GM19324 (cell line): ENCODE measurements around the gene MED13L.

Experiments used
- ATAC-seq: cut with Tn5 transposase; IDR thresholded peaks from one replicate; pipeline ENCODE4 v1.9.1; 2021; ENCODE audit warnings: mild to moderate bottlenecking, moderate library complexity; ENCODE audit not compliant: unreplicated experiment, low FRiP score

The MED13L gene

DNA sequence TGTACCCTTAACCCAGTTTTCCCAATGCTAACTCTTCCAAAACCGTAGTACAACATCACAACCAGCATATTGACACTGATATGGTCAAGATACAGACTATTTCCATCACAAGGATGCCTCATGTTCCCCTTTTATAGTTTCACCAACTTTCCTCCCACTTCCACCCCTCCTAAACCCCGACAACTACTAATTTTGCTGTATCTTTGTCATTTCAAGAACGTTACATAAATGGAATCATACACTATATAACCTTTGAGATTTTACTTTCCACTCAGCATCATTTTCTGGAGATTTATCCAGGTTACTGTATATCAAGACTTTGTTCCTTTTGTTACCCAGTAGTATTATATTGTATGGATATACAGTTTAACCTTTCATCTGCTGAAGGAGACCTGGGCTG is 88.9 kb downstream of the MED13L start:
- no peak for ATAC-seq

DNA sequence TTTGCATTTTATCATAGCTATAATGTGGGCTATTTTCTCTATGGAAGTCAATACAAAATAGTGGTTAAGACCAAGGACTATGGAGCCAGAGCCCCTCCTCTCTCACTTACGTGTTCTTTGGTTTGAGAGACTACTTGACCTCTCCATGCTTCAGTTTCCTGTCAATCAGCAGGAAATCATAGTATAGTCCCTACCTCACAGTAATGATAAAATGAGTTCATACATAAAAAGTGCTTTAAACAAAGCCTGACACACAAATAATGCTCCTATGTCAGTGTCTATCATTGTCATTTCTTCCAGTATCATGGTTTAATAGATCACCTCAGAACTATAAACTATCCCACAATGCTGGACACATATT is 90.4 kb downstream of the MED13L start:
- no peak for ATAC-seq

DNA sequence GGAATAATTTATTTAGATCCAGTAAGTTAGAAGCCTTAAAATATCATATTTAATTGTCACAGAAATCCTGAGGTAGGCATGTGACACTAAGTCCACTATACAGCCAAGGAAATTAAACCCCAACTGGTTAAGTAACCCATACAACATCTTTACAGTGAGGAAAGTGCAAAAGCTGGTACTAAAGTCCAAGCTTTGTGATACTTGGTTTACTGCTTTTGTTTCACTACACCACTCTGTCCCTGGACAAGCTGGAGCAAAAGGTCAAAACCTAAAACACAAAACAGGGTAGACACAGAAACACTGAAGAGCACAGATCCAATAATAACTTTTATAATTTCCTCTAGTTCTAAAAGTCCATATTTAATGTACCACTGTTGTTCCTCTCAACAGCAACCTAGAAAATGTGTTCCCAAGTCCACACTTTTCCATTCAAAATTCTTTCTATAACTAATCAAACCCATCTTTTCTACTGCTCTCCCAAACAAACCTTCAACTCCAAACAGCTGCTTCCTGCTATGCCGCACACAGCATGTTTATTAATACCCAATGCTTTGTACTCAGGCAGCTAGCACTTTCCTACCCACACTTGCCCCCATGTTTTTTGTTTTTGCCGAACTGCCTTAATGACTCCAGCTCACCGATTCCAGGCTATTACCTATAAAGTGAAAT is 90.9 kb downstream of the MED13L start:
- no peak for ATAC-seq

GRCh38 chr12:116184763-116185162 is 92.7 kb downstream of the MED13L start:
- ATAC-seq = no peak

DNA sequence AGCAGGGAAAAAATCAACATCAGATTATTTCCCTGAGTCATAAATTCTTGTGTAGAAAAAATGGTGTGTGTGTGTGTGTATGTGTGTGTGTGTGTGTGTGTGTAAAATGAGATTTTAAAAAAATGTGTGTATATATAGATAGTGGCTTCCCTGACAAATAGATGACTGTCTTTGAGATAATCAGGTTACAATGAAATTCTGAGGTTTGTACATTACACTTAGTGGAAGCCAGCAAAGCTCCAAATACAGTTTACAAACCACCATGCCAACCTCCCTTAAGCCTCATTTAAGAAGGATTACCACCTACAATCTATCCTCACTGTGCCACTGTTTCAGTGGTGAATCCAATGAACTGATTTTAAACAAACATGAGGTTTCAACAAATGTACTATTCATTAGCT is 93.8 kb downstream of the MED13L start:
- no peak for ATAC-seq

DNA sequence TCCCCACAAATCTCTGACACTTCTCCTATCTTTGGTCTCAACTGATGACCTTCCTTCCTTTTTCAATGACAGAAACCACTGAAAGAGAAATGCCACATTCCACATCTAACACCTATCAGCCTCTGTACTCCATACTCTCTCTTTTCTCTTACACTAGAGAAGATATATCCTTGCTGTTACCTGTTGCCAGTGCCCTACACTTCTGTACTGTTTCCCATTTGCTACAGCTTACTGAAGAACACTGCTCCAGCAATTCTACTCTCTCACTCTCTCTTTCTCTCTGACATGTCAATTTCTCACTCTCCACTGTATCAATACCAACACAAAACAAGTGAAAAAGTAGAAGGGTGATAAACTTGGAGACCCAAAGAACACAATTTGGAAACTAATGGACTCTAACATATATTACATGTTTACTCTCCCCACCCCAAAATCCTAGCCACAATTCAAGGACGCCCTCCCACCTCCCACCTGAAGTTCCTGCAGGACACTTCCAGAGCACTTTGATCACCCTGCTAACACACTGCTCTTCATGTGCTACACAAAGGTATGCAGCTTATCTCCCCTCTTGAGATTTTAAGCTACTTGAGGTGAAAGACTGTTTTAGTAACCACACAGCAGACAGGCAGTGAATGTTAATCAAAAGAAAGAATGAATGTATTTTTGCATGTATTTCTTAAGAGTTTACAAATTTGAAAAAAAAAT is 95.0 kb downstream of the MED13L start:
- ATAC-seq = no peak

DNA sequence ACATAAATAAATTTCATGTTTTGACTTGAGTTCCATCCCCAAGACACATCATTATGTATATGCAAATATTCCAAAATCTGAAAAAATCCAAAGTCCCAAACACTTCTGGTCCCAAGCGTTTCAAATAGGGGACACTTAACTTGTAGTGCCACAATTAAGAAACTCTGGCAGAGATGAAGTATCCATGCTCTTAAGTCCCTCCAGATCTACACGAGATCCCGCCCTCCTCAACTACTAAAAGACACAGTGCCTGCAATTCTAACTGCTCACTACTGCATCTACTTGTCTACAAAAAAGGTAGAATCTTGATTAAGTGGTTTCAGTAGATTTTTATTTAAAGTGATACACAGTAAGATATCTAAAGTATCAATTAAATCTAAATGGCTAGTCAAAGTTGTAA is 97.0 kb downstream of the MED13L start:
- no peak for ATAC-seq

DNA sequence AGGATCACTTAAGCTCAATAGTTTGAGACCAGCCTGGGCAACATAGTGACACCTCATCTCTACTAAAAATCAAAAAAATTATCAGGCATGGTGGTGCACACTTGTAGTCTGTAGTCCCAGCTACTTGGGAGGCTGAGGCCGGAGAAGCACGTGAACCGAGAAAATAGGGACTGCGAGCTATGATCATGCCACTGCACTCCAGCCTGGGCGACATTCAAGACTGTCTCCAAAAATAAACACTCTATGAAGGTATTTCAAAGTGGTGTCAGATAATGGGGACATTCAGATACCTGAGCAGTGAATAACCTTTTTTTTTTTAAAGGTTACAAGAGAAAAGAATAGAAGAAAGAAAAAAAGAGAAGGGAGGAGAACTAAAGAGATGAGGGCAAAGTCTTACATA is 98.1 kb downstream of the MED13L start:
- ATAC-seq = no peak

DNA sequence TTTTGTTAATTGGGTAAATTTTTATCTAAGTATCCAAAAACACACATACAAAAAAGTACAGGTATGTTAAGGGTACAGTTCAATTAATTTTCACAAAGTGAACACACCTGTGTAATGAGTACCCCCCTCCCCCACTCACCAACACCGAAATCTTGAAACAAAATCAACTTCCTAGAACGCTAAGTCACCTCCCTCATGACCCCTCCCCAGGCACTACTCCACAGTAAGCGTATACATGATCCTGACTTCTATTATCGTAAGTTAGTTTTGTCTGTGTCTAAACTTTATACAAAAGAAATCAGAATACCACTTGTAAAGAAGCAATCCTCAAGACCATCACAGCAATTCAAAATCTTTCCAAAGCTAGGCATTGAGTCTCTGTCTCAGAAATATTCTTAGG is 100.5 kb downstream of the MED13L start:
- no peak for ATAC-seq

DNA sequence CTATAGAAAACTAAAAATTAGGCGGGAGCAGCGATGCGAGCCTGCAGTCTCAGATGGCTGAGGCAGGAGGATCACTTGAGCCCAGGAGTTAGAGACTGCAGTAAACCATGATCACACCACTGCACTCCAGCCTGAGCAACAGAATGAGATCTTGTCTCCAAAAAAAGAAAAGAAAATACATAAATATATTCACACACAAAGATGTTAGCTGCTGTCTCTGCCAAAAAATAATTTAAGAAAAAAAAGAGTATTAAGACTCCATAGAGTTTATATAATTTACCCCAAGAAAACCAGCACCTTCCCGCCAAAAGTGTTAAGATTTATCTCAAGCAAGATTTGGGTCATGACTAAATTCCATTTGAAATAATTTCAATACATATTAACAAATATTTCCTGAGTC is 102.6 kb downstream of the MED13L start:
- ATAC-seq = no peak

GRCh38 chr12:116174006-116174405 is 103.5 kb downstream of the MED13L start:
- no peak for ATAC-seq

DNA sequence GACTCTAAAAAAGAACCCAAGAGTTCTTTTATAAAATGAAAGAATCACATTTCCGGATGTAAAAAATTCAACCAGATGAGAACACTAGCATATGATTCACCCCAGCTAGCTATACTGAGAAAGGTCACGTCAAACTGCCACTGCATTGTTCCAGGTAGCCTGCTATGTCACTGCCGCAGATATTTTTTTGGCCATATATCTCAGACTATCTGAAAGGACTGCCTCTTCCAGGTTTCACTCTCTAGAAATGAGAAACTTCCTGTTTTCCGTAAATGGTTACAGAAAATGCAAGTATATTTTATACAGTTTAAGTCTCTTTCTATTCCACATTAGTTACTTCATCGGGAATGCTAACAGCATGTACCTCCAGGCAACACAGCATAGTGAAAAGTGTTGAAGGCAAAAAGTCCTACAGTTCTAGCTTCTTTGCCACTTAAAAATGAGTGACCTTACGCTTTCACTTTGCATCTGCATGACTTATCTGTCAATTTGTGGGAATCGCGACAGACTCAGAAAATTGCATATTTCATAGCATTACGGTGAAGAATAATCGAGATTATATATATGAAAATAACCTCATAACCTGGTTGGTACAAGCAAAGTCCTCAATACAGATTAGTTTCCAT is 105.2 kb downstream of the MED13L start:
- ATAC-seq = peak; percentile 72

- no peak for ATAC-seq
Observed at GRCh38 chr12:116171549-116171948, 105.9 kb downstream of the MED13L start.

DNA sequence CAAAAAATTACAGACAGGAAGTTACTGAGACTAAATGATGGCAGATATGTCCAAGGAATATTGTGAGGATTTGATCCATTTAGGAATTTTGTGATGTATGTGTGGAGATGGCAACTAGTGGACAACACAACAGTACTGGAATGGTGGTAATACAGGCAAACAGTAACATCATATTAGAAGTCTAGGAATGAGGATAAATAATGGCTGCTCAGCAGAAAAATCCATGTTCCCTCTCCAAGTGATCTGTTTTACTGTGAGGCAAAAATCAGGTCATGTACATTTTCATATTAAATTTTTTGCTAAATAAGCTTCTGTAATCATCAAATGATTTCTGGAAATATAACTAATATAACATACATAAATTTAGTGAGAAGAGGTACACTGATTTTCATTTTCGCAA is 108.4 kb downstream of the MED13L start:
- no peak for ATAC-seq

DNA sequence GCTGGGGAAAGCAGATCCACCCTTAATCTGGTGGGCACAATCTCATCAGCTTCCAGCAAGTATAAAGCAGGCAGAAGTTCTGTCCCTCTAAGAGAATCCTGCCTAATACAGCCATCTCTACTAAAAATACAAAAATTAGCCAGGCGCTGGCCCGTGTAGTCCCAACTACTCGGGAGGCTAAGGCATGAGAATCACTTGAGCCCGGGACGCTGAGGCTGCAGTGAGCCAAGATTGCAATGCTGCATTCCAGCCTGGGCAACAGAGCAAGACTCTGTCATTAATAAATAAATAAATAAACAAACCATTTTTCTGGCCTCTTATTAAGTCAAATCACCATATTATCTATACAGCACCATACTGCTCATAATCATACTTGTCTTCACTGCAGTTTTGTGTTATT is 111.2 kb downstream of the MED13L start:
- ATAC-seq = no peak

- no peak for ATAC-seq
Observed at GRCh38 chr12:116165036-116165425, 112.5 kb downstream of the MED13L start.

- ATAC-seq = no peak
Observed at GRCh38 chr12:116164250-116165035, 113.0 kb downstream of the MED13L start.

GRCh38 chr12:116162071-116162470 is 115.4 kb downstream of the MED13L start:
- no peak for ATAC-seq

DNA sequence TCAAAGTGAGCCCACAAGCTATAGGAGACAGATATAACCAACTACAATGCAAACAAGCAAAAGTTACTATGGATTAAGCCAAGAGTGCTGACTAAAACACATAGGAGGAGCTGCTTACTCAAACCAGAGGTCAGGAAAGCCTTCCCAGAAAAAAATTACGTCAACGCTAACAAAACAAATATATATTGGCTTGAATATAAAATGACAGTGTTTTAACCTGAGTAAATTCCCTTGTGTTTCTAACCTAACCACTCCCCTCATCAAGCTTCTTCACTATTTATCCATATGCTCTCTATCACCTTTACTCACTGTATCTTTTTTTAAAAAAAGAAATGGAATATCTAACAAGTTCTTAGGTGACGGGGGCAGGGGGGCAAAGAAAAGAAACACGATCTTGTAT is 115.9 kb downstream of the MED13L start:
- no peak for ATAC-seq

DNA sequence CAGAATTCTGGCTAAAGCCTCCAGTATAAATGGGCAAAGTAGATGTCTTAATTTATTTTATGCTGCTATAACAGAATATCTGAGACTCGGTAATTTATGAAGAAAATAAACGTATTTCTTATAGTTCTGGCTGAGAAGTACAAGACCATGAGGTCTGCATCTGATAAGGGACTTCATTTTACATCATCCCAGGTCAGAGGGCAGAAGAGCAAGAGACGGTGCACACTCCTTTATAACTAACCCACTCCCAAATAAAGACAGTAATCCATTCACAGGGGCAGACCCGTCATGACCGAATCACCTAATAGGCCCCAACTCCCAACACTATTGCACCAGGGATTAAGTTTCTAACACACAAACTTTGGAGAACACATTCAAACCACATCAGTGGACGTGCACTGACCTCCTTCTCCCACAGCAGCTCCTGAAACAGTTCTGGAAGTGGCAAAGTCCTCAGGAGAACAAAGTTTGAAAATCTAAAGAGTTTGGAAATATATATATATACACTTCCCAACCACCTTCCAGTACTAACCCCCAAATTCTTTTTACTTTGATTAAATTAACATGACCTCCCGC is 116.5 kb downstream of the MED13L start:
- ATAC-seq = no peak

DNA sequence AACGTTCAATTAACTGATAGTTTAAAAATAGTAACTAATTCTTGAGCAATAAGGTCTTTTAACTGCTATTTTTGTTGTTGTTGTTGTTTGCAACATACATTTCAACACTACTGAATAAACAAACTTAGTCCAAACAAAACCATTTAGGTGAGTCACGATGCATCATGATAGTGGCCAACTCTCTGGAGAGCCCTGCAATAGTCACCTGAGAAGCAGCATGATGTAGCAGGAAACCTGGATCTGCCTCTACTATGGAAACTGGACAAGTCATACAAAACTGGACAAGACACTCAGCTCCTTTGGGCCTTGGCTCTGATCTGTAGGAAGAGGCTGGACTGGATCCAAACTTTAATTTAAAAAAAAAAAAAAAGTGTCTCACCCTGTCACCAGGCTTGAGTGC is 117.3 kb downstream of the MED13L start:
- no peak for ATAC-seq
